K562 (cell line): ENCODE data around the gene PSMD13. TPM values are rescaled to one million over a fixed set of nuclear protein-coding genes. Genes with fewer than 3 reads are reported as not detected.

Experiments
- ATAC-seq: fragments of 200-7000 bp; cut with Tn5 transposase; 3 replicates; pipeline ENCODE4 v1.9.1; 2020; ENCODE audit warnings: moderate library complexity
- BruUV-seq: library from RNA; stranded (reverse); fragments of 400-500 nt; replicated peaks from 2 replicates; lab custom pipeline; 2021; lab: Mats Ljungman, UMichigan
- CTCF ChIA-PET: fragments of 300-600 bp; formaldehyde crosslinking; extraction: SDS; loops from one replicate; lab custom pipeline; 2021; ENCODE audit warnings: low intra/inter-chr PET ratio; lab: Yijun Ruan, JAX
- POLR2A ChIA-PET: fragments of 300-600, 350-650 bp; sonication (Branson Sonifier 250); formaldehyde crosslinking; extraction: SDS; loops from one replicate; lab custom pipeline; 2021; ENCODE audit warnings: antibody characterized with exemption, inconsistent platforms; lab: Yijun Ruan, JAX
- DNase-seq, 4 experiments: peaks; one replicate each; pipeline versions ENCODE4 v3.0.0 to v3.0.0-alpha.2; 2011 to 2018; ENCODE audit warnings: low spot score in 3 of 4, mixed read lengths in 3 of 4; ENCODE audit errors: extremely low read depth in 1 of 4
- FAIRE-seq: peaks from 2 replicates; lab custom pipeline; 2011; peaks lifted over from hg19 to GRCh38; lab: Jason Lieb, UNC
- H2AFZ ChIP-seq: 2 replicates; pipeline ENCODE4 v1.6.0; 2011; ENCODE audit warnings: low read depth, low read length, control low read depth, inconsistent platforms
- H3K27ac ChIP-seq: fragments of 200-600 bp; 3 replicates; pipeline ENCODE4 v1.8.0; 2011; ENCODE audit warnings: low read depth, mild to moderate bottlenecking, control low read depth, inconsistent platforms, low read length, moderate library complexity, mixed read lengths; ENCODE audit errors: extremely low read depth
- H3K27me3 ChIP-seq, 2 experiments: fragments of 300-600 bp in 1 of 2; 2 replicates in 1 of 2; 3 replicates in 1 of 2; pipeline versions ENCODE4 v1.6.0 to v1.8.0; 2011; ENCODE audit warnings: inconsistent platforms in 2 of 2, low read length in 2 of 2, mild to moderate bottlenecking in 1 of 2, mixed read lengths in 1 of 2, moderate library complexity in 1 of 2; ENCODE audit not compliant: control insufficient read depth in 2 of 2, insufficient read depth in 2 of 2
- H3K36me3 ChIP-seq: fragments of 300-600 bp; 3 replicates; pipeline ENCODE4 v1.8.0; 2011; ENCODE audit warnings: mild to moderate bottlenecking, low read length, inconsistent platforms; ENCODE audit not compliant: control insufficient read depth, insufficient read depth
- H3K4me1 ChIP-seq, 2 experiments: fragments of 200-600 bp in 1 of 2; replicated peaks in 1 of 2; 2 replicates in 1 of 2; 3 replicates in 1 of 2; pipeline versions ENCODE4 v1.5.1 to v1.8.0; 2011; ENCODE audit warnings: inconsistent platforms in 2 of 2, low read length in 2 of 2, mild to moderate bottlenecking in 1 of 2, mixed read lengths in 1 of 2, moderate library complexity in 1 of 2; ENCODE audit not compliant: control insufficient read depth in 2 of 2, insufficient read depth in 2 of 2
- H3K4me2 ChIP-seq: 2 replicates; pipeline ENCODE4 v1.6.1; 2011; ENCODE audit warnings: low read length, control low read depth, inconsistent platforms, mixed read lengths; ENCODE audit not compliant: insufficient read depth
- H3K4me3 ChIP-seq: fragments of 200-600 bp; sonication (generic), shearing (Covaris generic); 2 replicates; pipeline ENCODE4 v1.5.1; 2016; ENCODE audit warnings: control low read depth, inconsistent platforms
- H3K79me2 ChIP-seq: fragments of 200-600 bp; 3 replicates; pipeline ENCODE4 v1.8.0; 2011; ENCODE audit warnings: low read length, inconsistent platforms; ENCODE audit not compliant: control insufficient read depth, insufficient read depth
- H3K9ac ChIP-seq, 2 experiments: 2 replicates each; pipeline versions ENCODE4 v1.6.0 to v1.6.1; 2011; ENCODE audit warnings: low read depth in 2 of 2, low read length in 2 of 2, control low read depth in 1 of 2, inconsistent platforms in 1 of 2, mild to moderate bottlenecking in 1 of 2, mixed read lengths in 1 of 2; ENCODE audit not compliant: insufficient read depth in 1 of 2
- H3K9me1 ChIP-seq: one replicate; pipeline ENCODE4 v1.6.0; 2011; ENCODE audit warnings: inconsistent platforms, mild to moderate bottlenecking, low read length, moderate library complexity; ENCODE audit not compliant: control insufficient read depth, insufficient read depth
- H3K9me3 ChIP-seq: replicated peaks from 2 replicates; pipeline ENCODE4 v1.5.1; 2011; ENCODE audit warnings: low read depth, low read length, inconsistent platforms; ENCODE audit not compliant: control insufficient read depth, insufficient read depth
- H4K20me1 ChIP-seq: replicated peaks from 2 replicates; pipeline ENCODE4 v1.6.1; 2011; ENCODE audit warnings: low read length, inconsistent platforms, mixed read lengths; ENCODE audit not compliant: control insufficient read depth, insufficient read depth
- POLR2AphosphoS5 ChIP-seq: IDR thresholded peaks from 2 replicates; pipeline ENCODE4 v1.6.1; 2011; ENCODE audit warnings: mild to moderate bottlenecking, low read depth, low read length, moderate library complexity; ENCODE audit not compliant: control insufficient read depth, insufficient read depth
- POLR2B ChIP-seq: fragments of 450-650 bp; IDR thresholded peaks from 2 replicates; pipeline ENCODE4 v1.6.1; 2018; ENCODE audit warnings: low read depth; ENCODE audit not compliant: partially characterized antibody
- PRMT5 ChIP-seq: sonication (generic); formaldehyde crosslinking; IDR thresholded peaks from 2 replicates; pipeline ENCODE4 v1.5.0; 2020; ENCODE audit warnings: missing genetic modification reagents
- TBP ChIP-seq: optimal IDR thresholded peaks from 2 replicates; pipeline ENCODE3; 2011; ENCODE audit warnings: low read depth, low read length, improper control_type of control experiment
- WGBS: fragments of 100-300 bp; shearing (Covaris generic); methylation state at CpG from one replicate; pipeline ENCODE4 v1.1.6; 2016; ENCODE audit warnings: low coverage, mixed read lengths; ENCODE audit not compliant: insufficient coverage; ENCODE audit errors: missing lambda C conversion rate; 5-methylcytosine and 5-hydroxymethylcytosine counted together
- in situ Hi-C: fragments of 300-500 bp; cut with MboI; formaldehyde crosslinking; loops from 4 replicates; pipeline ENCODE4 v1.15.0; 2018; ENCODE audit warnings: inconsistent platforms, mixed read lengths
- intact Hi-C: fragments of 100-400 bp; cut with micrococcal nuclease; formaldehyde crosslinking; loops from 2 replicates; pipeline ENCODE4 v1.14.2; 2022
- polyA plus RNA-seq, 8 experiments: library from polyadenylated mRNA; depleted of rRNA in 4 of 8; stranded (reverse) in 5 of 8; unstranded in 3 of 8; fragments of >200 nt; fragmentation: Nextera tagmentation in 2 of 8; fragmentation: Illumina TruSeq in 1 of 8; extraction: Ambion mirVana in 2 of 8; extraction: Trizol in 1 of 8; gene quantifications; 2 replicates each; pipeline versions ENCODE4 v1.2.1 to v1.2.3, GENCODE V29; 2011 to 2014; ENCODE audit warnings: inconsistent platforms in 1 of 8, missing spikeins in 1 of 8
- total RNA-seq, 7 experiments: library from RNA; depleted of rRNA in 6 of 7; stranded (reverse); fragments of >200 nt in 6 of 7; fragmentation: Illumina TruSeq in 2 of 7; extraction: Trizol in 2 of 7; gene quantifications; 2 replicates each; pipeline versions ENCODE4 v1.2.1 to v1.2.3, GENCODE V29; 2011 to 2021; ENCODE audit warnings: low replicate concordance in 1 of 7
- TF ChIP-seq, protein P1 (sequence below): fragments of 450-650 bp; IDR thresholded peaks from 2 replicates; pipeline ENCODE4 v1.6.1; 2018; ENCODE audit not compliant: partially characterized antibody
- TF ChIP-seq, protein P2 (sequence below), 2 experiments: fragments of 450-650 bp in 1 of 2; IDR thresholded peaks; 2 replicates each; pipeline ENCODE4 v1.6.1; 2011 to 2017; ENCODE audit warnings: low read depth in 2 of 2, antibody characterized with exemption in 1 of 2, borderline replicate concordance in 1 of 2, low read length in 1 of 2, mild to moderate bottlenecking in 1 of 2, mixed read lengths in 1 of 2; ENCODE audit not compliant: control insufficient read depth in 1 of 2

PSMD13 gene
- total and polyA plus RNA-seq, 9 of the 15 experiments (the other 6 are each of a cell fraction or from before 2014, with no cell fraction given): 185 to 383 (median 267) TPM

- intact Hi-C loops (no loop called here), in situ Hi-C loops (loop anchor here (5.0 kb wide), 1 partner anchor 105 kb away; no protein-coding TSS in a partner anchor)
- H3K36me3 ChIP-seq: peaks cover 62% of the 10 kb centered on the region
- no peak overlapping the region for H3K27ac ChIP-seq
- no peaks in the 10 kb centered on the region for H3K27me3 ChIP-seq
- H3K4me2 ChIP-seq: no peak overlapping the region
- DNase-seq (no peak), FAIRE-seq (no peak), ATAC-seq (no peak)
- H3K4me3 ChIP-seq: no peak overlapping the region
- TF ChIP-seq PRMT5 (no peak), POLR2AphosphoS5 (peak; percentile 12; the same call in 1 of the 2 replicates)
- H4K20me1 ChIP-seq: no peaks in the 10 kb centered on the region
- peaks cover 10 to 13% of the 10 kb centered on the region in 2 experiments for H3K4me1 ChIP-seq
- no peaks in the 10 kb centered on the region for H3K9me1 ChIP-seq
- 88% methylated on average over 8 of the region's 8 CpGs for WGBS
- ChIA-PET CTCF (no interaction called here), POLR2A (interaction anchor here (1.1 kb wide), 1 partner anchor 46 kb away, joined by 4 read pairs; the partner anchor contains the start of genes BET1L and RIC8A)
- BruUV-seq: TSS peak; percentile 69
- H3K9ac ChIP-seq: no peak overlapping the region
- no peaks in the 10 kb centered on the region for H3K79me2 ChIP-seq
- no peak overlapping the region for H2AFZ ChIP-seq
- no peaks in the 10 kb centered on the region for H3K9me3 ChIP-seq
These were observed 15.9 kb downstream of the PSMD13 start for GRCh38 chr11:252666-253065.

DNA sequence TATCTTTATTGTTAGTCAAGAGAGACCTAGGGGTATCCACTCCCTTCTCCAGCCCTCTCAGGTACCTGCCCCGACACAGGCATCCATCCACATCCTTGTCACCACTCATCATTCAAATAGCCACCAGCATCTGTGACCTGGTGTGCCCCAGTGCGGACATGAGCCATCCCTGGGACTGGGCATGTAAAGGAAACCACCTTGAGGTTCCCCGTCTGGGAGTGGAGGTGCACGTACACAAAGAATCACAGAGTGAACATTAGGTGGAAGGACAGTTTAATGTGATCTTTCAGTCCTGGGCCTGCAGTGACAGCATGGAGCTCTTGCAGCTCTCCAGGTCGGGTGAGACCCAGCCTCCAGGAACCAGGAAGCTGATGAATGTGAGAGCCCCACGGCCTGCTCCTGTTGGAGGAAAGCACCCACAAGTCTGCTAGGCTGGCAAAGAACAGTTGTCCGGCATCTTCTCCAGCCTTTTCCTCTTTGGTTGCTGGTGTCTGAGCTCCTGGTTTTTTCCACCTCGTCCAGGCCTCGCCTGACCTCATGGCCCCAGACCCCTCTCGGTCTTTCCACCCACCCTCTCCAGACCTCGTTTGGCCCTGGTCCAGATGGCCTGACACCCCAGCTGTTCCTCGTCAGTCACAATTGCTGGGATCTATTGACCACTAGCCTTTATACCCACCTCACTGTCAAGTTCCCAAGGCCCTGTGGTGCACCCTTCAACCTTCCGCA lies 16.5 kb downstream of the PSMD13 start:
- Histone ChIP-seq H4K20me1 (no peaks in the 10 kb centered on the region), H3K27me3 (no peaks in the 10 kb centered on the region), H3K9me3 (no peaks in the 10 kb centered on the region), H2AFZ (no peak overlapping the region), H3K9me1 (no peaks in the 10 kb centered on the region), H3K79me2 (no peaks in the 10 kb centered on the region), H3K4me3 (no peak overlapping the region), H3K27ac (no peak overlapping the region), H3K36me3 (peaks cover 55% of the 10 kb centered on the region), H3K4me1 (peaks cover 13 to 16% of the 10 kb centered on the region in 2 experiments), H3K4me2 (no peak overlapping the region), H3K9ac (peak overlapping the region in 1 of 2 experiments; percentile 24; a peak in 1 of 4 replicates)
- intact Hi-C loops (no loop called here), in situ Hi-C loops (loop anchor here (5.0 kb wide), 1 partner anchor 104 kb away; no protein-coding TSS in a partner anchor)
- no TSS peak for BruUV-seq
- POLR2A ChIA-PET: interaction anchor here (0.6 kb wide), 1 partner anchor 113 kb away, joined by 3 read pairs; no protein-coding TSS in a partner anchor
- ATAC-seq: no peak
- DNase-seq: no peak
- WGBS: 83% methylated on average over 12 of the region's 13 CpGs
- FAIRE-seq: no peak
- CTCF ChIA-PET: no interaction called here
- TF ChIP-seq, protein P1, sequence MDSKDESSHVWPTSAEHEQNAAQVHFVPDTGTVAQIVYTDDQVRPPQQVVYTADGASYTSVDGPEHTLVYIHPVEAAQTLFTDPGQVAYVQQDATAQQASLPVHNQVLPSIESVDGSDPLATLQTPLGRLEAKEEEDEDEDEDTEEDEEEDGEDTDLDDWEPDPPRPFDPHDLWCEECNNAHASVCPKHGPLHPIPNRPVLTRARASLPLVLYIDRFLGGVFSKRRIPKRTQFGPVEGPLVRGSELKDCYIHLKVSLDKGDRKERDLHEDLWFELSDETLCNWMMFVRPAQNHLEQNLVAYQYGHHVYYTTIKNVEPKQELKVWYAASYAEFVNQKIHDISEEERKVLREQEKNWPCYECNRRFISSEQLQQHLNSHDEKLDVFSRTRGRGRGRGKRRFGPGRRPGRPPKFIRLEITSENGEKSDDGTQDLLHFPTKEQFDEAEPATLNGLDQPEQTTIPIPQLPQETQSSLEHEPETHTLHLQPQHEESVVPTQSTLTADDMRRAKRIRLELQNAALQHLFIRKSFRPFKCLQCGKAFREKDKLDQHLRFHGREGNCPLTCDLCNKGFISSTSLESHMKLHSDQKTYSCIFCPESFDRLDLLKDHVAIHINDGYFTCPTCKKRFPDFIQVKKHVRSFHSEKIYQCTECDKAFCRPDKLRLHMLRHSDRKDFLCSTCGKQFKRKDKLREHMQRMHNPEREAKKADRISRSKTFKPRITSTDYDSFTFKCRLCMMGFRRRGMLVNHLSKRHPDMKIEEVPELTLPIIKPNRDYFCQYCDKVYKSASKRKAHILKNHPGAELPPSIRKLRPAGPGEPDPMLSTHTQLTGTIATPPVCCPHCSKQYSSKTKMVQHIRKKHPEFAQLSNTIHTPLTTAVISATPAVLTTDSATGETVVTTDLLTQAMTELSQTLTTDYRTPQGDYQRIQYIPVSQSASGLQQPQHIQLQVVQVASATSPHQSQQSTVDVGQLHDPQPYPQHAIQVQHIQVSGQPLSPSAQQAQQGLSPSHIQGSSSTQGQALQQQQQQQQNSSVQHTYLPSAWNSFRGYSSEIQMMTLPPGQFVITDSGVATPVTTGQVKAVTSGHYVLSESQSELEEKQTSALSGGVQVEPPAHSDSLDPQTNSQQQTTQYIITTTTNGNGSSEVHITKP: no peak
- TF ChIP-seq, protein P2, sequence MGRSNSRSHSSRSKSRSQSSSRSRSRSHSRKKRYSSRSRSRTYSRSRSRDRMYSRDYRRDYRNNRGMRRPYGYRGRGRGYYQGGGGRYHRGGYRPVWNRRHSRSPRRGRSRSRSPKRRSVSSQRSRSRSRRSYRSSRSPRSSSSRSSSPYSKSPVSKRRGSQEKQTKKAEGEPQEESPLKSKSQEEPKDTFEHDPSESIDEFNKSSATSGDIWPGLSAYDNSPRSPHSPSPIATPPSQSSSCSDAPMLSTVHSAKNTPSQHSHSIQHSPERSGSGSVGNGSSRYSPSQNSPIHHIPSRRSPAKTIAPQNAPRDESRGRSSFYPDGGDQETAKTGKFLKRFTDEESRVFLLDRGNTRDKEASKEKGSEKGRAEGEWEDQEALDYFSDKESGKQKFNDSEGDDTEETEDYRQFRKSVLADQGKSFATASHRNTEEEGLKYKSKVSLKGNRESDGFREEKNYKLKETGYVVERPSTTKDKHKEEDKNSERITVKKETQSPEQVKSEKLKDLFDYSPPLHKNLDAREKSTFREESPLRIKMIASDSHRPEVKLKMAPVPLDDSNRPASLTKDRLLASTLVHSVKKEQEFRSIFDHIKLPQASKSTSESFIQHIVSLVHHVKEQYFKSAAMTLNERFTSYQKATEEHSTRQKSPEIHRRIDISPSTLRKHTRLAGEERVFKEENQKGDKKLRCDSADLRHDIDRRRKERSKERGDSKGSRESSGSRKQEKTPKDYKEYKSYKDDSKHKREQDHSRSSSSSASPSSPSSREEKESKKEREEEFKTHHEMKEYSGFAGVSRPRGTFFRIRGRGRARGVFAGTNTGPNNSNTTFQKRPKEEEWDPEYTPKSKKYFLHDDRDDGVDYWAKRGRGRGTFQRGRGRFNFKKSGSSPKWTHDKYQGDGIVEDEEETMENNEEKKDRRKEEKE (IDR thresholded peaks at IDR 0.05; ENCODE audit: borderline replicate concordance in 1 of 2, control insufficient read depth in 1 of 2, low read depth in 2 of 2, low read length in 1 of 2): no peak
- peak; percentile 46 for TF ChIP-seq POLR2B
- TF ChIP-seq TBP: no peak
